PC-3 (cell line): Measurements from ENCODE around the gene SPOPL. TPM values are rescaled to one million over a fixed set of nuclear protein-coding genes. Genes with fewer than 3 reads are reported as not detected.

Experiments used
- ATAC-seq: fragments of 200-7000 bp; cut with Tn5 transposase; 2 replicates; pipeline ENCODE4 v1.9.1; 2020; ENCODE audit warnings: mild to moderate bottlenecking, moderate library complexity
- BruUV-seq: library from RNA; stranded (reverse); fragments of 400-500 nt; replicated peaks from 2 replicates; lab custom pipeline; 2021; lab: Mats Ljungman, UMichigan
- CTCF ChIA-PET: fragments of 300-600 bp; sonication (Branson Sonifier 250); formaldehyde crosslinking; loops from one replicate; lab custom pipeline; 2022; ENCODE audit warnings: antibody characterized with exemption; lab: Charles Lee
- POLR2A ChIA-PET: fragments of 300-600 bp; sonication (Branson Sonifier 250); formaldehyde crosslinking; loops from one replicate; lab custom pipeline; 2022; ENCODE audit warnings: antibody characterized with exemption; ENCODE audit not compliant: unreplicated experiment; lab: Charles Lee
- DNase-seq: peaks from one replicate; pipeline ENCODE4 v3.0.0-alpha.2; 2015
- H2AFZ ChIP-seq: fragments of 300-600 bp; sonication (generic); 2 replicates; pipeline ENCODE4 v1.6.0; 2016; ENCODE audit warnings: antibody characterized with exemption, low read length
- H3F3A ChIP-seq: fragments of 300-600 bp; sonication (generic); one replicate; pipeline ENCODE4 v1.6.0; 2017; ENCODE audit warnings: antibody characterized with exemption, low read length, control low read depth, mild to moderate bottlenecking; ENCODE audit not compliant: unreplicated experiment
- H3K27ac ChIP-seq: fragments of 300-600 bp; sonication (generic); 2 replicates; pipeline ENCODE4 v1.5.1; 2016; ENCODE audit warnings: mild to moderate bottlenecking, low read length
- H3K27me3 ChIP-seq: fragments of 300-600 bp; sonication (generic); 2 replicates; pipeline ENCODE4 v1.6.1; 2016; ENCODE audit warnings: low read length, mixed read lengths
- H3K36me3 ChIP-seq: fragments of 300-600 bp; sonication (generic); 2 replicates; pipeline ENCODE4 v1.6.1; 2016; ENCODE audit warnings: low read depth, mixed run types, low read length, mixed read lengths
- H3K4me1 ChIP-seq: fragments of 300-600 bp; sonication (generic); 2 replicates; pipeline ENCODE4 v1.5.1; 2016; ENCODE audit warnings: low read length; ENCODE audit not compliant: insufficient read depth
- H3K4me2 ChIP-seq: fragments of 300-600 bp; sonication (generic); 2 replicates; pipeline ENCODE4 v1.6.0; 2016; ENCODE audit warnings: low read length
- H3K4me3 ChIP-seq: fragments of 300-600 bp; sonication (generic); 2 replicates; pipeline ENCODE4 v1.5.1; 2016; ENCODE audit warnings: mild to moderate bottlenecking, low read length, mixed read lengths
- H3K79me2 ChIP-seq: fragments of 300-600 bp; sonication (generic); 2 replicates; pipeline ENCODE4 v1.6.1; 2017; ENCODE audit warnings: low read length, mixed read lengths
- H3K9ac ChIP-seq: fragments of 300-600 bp; sonication (generic); 2 replicates; pipeline ENCODE4 v1.6.0; 2016; ENCODE audit warnings: mild to moderate bottlenecking, low read length
- H3K9me2 ChIP-seq: fragments of 300-600 bp; sonication (generic); replicated peaks from 2 replicates; pipeline ENCODE4 v1.6.1; 2016; ENCODE audit warnings: mixed run types, low read length, mixed read lengths
- H3K9me3 ChIP-seq: fragments of 300-600 bp; sonication (generic); 2 replicates; pipeline ENCODE4 v1.6.1; 2016; ENCODE audit warnings: low read length, mixed read lengths
- H4K20me1 ChIP-seq: fragments of 300-600 bp; sonication (generic); 2 replicates; pipeline ENCODE4 v1.6.1; 2016; ENCODE audit warnings: low read length, mixed read lengths
- CTCF ChIP-seq: fragments of 300-600 bp; sonication (generic); conservative IDR thresholded peaks from 2 replicates; pipeline ENCODE4 v1.5.1; 2017; ENCODE audit warnings: antibody characterized with exemption, low read depth, mild to moderate bottlenecking, low read length
- EZH2 ChIP-seq: fragments of 300-600 bp; sonication (generic); IDR thresholded peaks from one replicate; pipeline ENCODE4 v1.6.1; 2017; ENCODE audit warnings: antibody characterized with exemption, mild to moderate bottlenecking, low read length; ENCODE audit not compliant: unreplicated experiment
- EZH2phosphoT487 ChIP-seq: fragments of 300-600 bp; sonication (generic); IDR thresholded peaks from 2 replicates; pipeline ENCODE4 v1.6.1; 2018; ENCODE audit warnings: mild to moderate bottlenecking, antibody characterized with exemption, low read length, borderline replicate concordance
- intact Hi-C: fragments of 100-400 bp; cut with micrococcal nuclease; formaldehyde crosslinking; loops from 2 replicates; pipeline ENCODE4 v1.9.0; 2023
- total RNA-seq: library from RNA; depleted of rRNA; stranded (reverse); fragments of >200 nt; gene quantifications from 2 replicates; pipeline ENCODE4 v1.2.3, GENCODE V29; 2014

Gene SPOPL
- total RNA-seq, 1 experiment from 2014 or later = 10.2 TPM

DNA sequence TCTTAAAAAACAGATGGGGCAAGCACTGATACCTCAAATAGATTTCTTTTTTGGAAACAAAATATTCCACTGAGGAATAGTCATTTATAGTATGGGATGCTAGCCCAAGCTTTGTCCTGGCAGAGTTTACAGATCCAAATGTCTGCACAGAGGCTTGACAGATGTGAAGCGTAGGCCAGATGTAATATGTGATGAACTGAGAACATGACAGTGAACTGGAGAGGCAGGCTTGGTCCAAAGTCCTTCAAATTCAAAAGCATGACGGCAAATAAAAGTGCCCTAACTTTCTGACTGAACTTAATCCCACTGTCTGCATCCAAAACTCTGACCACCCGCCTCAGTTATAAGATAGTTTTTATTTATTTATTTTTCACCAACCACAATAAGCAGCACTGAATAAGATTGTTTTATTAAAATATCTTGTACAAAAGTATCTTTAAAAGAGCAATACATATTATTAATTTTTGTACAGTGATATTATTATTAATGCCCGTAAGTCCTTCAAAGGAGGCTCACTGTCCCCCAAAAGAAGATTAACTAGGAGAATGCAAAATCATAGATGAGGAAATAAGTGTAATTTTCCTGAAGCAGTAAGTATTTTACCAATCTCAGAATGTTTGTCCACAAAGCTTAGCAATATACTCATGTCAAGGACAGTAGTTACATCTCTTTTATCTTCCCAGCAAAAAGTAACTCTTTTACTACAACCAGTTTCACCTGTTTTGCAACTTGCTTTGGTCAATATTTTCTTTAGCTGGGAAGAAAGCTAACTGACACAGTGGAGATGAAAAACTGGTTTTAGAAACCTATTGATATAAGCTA, 10.7 kb upstream of the SPOPL start:
- ChIA-PET POLR2A (interaction anchor here (0.5 kb wide), 1 partner anchor 515 kb away, joined by 6 read pairs; no protein-coding TSS in a partner anchor), CTCF (no interaction called here)
- ATAC-seq = no peak
- no peaks in the 10 kb centered on the region for H3K36me3 ChIP-seq
- H3K9me2 ChIP-seq = no peaks in the 10 kb centered on the region
- H3K4me3 ChIP-seq = no peak overlapping the region
- intact Hi-C loops = no loop called here
- no peaks in the 10 kb centered on the region for H3K27me3 ChIP-seq
- H3K27ac ChIP-seq = no peak overlapping the region
- no peak overlapping the region for H3K9ac ChIP-seq
- H2AFZ ChIP-seq = no peak overlapping the region
- TF ChIP-seq EZH2 (no peak), EZH2phosphoT487 (no peak), CTCF (no peak)
- peak; percentile 79 for DNase-seq
- BruUV-seq = no TSS peak
- no peaks in the 10 kb centered on the region for H4K20me1 ChIP-seq
- H3K4me2 ChIP-seq = 0 out of 2 replicates have a peak overlapping the region, but pooled peaks have one; percentile 17
- no peaks in the 10 kb centered on the region for H3K9me3 ChIP-seq
- peaks cover 15% of the 10 kb centered on the region for H3K4me1 ChIP-seq
- no peaks in the 10 kb centered on the region for H3K79me2 ChIP-seq
- H3F3A ChIP-seq = no peaks in the 10 kb centered on the region

DNA sequence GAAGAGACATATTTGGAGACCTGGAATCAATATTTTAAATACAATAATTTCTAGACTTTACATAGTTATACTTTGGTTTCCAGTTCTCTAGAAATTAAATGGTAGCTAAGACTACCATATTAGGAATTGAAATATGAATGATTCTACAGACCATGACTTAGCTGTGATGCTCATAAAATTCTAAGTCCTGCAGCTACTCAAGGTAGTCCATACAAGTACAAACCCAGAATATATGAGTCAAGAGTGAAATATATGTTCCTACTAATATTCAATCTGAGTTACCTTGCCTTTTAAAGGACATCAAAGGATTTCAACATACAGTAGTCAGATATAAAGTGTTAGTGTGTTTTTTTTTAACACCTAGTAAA, 10.1 kb upstream of the SPOPL start:
- H3K4me2 ChIP-seq = peak overlapping the region; percentile 17; the same call in 1 of the 2 replicates
- POLR2A ChIA-PET = no interaction called here
- H4K20me1 ChIP-seq = no peaks in the 10 kb centered on the region
- no peaks in the 10 kb centered on the region for H3K9me3 ChIP-seq
- CTCF ChIA-PET = no interaction called here
- no peaks in the 10 kb centered on the region for H3K27me3 ChIP-seq
- H2AFZ ChIP-seq = no peak overlapping the region
- no peak overlapping the region for H3K9ac ChIP-seq
- H3K4me3 ChIP-seq = no peak overlapping the region
- no TSS peak for BruUV-seq
- ATAC-seq (no peak), DNase-seq (no peak)
- no peaks in the 10 kb centered on the region for H3K9me2 ChIP-seq
- no peak for TF ChIP-seq CTCF
- no peak for TF ChIP-seq EZH2
- no peak for TF ChIP-seq EZH2phosphoT487
- intact Hi-C loops = no loop called here
- H3K36me3 ChIP-seq = no peaks in the 10 kb centered on the region
- no peaks in the 10 kb centered on the region for H3F3A ChIP-seq
- H3K27ac ChIP-seq = no peak overlapping the region
- no peaks in the 10 kb centered on the region for H3K79me2 ChIP-seq
- peaks cover 15% of the 10 kb centered on the region for H3K4me1 ChIP-seq

DNA sequence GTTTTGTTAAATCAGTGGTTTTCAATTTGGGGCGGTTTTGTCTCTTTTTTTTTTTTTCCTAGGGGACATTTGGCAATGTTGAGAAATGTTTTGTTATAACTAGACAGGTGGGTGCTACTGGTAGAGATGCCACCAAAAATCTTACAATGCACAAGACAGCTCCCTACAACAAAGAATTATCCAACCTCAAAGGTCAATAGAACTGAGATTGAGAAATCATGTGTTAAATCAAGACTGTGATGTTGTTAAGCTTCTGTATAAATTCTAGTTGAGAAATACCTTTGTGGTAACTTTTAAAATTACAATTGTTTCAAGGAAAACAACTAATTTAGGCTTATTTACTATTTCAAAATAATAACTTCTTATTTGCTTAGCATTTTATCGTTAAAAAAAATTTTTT, 9.4 kb upstream of the SPOPL start:
- Histone ChIP-seq H3K4me2 (no peak overlapping the region), H3K4me1 (peaks cover 15% of the 10 kb centered on the region), H3K27me3 (no peaks in the 10 kb centered on the region), H3K79me2 (no peaks in the 10 kb centered on the region), H4K20me1 (no peaks in the 10 kb centered on the region), H2AFZ (no peak overlapping the region), H3K9me3 (no peaks in the 10 kb centered on the region), H3K36me3 (no peaks in the 10 kb centered on the region), H3K27ac (no peak overlapping the region), H3K4me3 (no peak overlapping the region), H3K9ac (no peak overlapping the region), H3K9me2 (no peaks in the 10 kb centered on the region), H3F3A (no peaks in the 10 kb centered on the region)
- no TSS peak for BruUV-seq
- DNase-seq (no peak), ATAC-seq (no peak)
- intact Hi-C loops = no loop called here
- ChIA-PET CTCF (no interaction called here), POLR2A (no interaction called here)
- TF ChIP-seq CTCF = no peak
